Measurements from ENCODE around the gene PCDHGA6. TPM values are rescaled to one million over a fixed set of nuclear protein-coding genes. Genes with fewer than 3 reads are reported as not detected.
"Not testable (repeated sequence)": the region's sequence is repeated elsewhere in the genome, so short reads cannot be mapped to it uniquely, and the experiment has no call there.

Gene PCDHGA6
- total RNA-seq, 8 experiments from 2014 or later, result 0.11 to 6.9 (median 0.88) TPM

DNA sequence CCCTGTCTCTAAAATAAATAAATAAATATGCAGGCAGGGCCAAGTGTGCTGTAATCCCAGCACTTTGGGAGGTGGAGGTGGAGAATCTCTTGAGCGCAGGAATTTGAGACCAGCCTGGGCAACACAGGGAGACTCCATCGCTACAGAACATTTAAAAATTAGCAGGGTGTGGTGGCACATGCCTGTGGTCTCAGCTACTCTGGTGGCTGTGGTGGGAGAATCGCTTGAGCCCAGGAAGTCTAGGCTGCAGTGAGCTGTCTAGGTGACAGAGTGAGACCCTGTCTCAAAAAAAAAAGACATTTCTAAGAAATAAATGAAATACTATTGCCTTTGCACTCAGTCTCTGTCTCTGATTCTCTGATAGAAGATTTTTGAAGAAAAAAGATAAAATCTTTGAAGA, 37.9 kb downstream of the PCDHGA6 start:
- Histone ChIP-seq H3K27ac (no peak overlapping the region), H3K4me1 (replicated peaks in 1 of 2) (peaks cover 11 to 15% of the 10 kb centered on the region in 2 donors), H3K4me3 (peak overlapping the region in 3 of 5 donors; percentile 18 to 24 (median 23))
- in situ Hi-C loops (cut with MboI; ENCODE audit: low pct_unique_long_range_greater_than_20kb in 2 of 9, low sequenced_read_pairs in 9 of 9, unreplicated experiment in 9 of 9), result loop anchor here in 6 of 9 experiments (10.0 to 25.0 kb wide), 3 partner anchors 126 to 153 kb away; no protein-coding TSS in a partner anchor
- WGBS, 10 experiments, result 57 to 100% (median 95%) methylated on average over 1 to 3 of the region's 3 CpGs; no CpG with 5 or more reads in 1 of the 10 experiments
- ATAC-seq (replicated peaks in 6 of 8), result no peak

- in situ Hi-C loops (cut with MboI; ENCODE audit: low pct_unique_long_range_greater_than_20kb in 2 of 9, low sequenced_read_pairs in 9 of 9, unreplicated experiment in 9 of 9), result loop anchor here in 6 of 9 experiments (10.0 to 25.0 kb wide), 3 partner anchors 124 to 152 kb away; no protein-coding TSS in a partner anchor
- peak in 5 of 8 experiments; percentile 27 to 60 (median 56) for ATAC-seq (replicated peaks in 6 of 8)
- H3K27ac ChIP-seq, result no peak within 1 kb of the TSS
Observed at GRCh38 chr5:141412854-141413539, 39.3 kb downstream of the PCDHGA6 start, which contains the start of gene PCDHGA10. Gene PCDHGA10 (plus strand): TSS chr5:141412987. CDS start chr5:141413176, 189 bp downstream.

GRCh38 chr5:141413540-141414069, 39.9 kb downstream of the PCDHGA6 start:
- in situ Hi-C loops (cut with MboI; ENCODE audit: low pct_unique_long_range_greater_than_20kb in 2 of 9, low sequenced_read_pairs in 9 of 9, unreplicated experiment in 9 of 9), result loop anchor here in 6 of 9 experiments (10.0 to 25.0 kb wide), 3 partner anchors 124 to 151 kb away; no protein-coding TSS in a partner anchor
- 14 to 97% (median 65%) methylated on average over 2 to 18 of the region's 25 CpGs; no CpG with 5 or more reads in 1 of the 10 experiments for WGBS, 10 experiments
- no peak overlapping the region for H3K27ac ChIP-seq
- peak overlapping the region in 2 of 5 donors; percentile 25 to 40 for H3K4me3 ChIP-seq
- ATAC-seq (replicated peaks in 6 of 8), result peak in 1 of 8 experiments; percentile 8
- H3K4me1 ChIP-seq (replicated peaks in 1 of 2), result peaks cover 9 to 15% of the 10 kb centered on the region in 2 donors

More at GRCh38 chr5:141412854-141413539, 39.3 kb downstream of the PCDHGA6 start, which contains the start of gene PCDHGA10:
- Histone ChIP-seq H3K4me3 (peak within 1 kb of the TSS in 4 of 5 donors; percentile 15 to 40 (median 24)), H3K4me1 (replicated peaks in 1 of 2) (peaks cover 11 to 15% of the 10 kb centered on the region in 2 donors)
- WGBS, 10 experiments, result 6 to 93% (median 62%) methylated on average over 3 to 26 of the region's 31 CpGs; no CpG with 5 or more reads in 2 of the 10 experiments

GRCh38 chr5:141414548-141415274, 41.0 kb downstream of the PCDHGA6 start:
- H3K4me1 ChIP-seq (replicated peaks in 1 of 2); ATAC-seq (replicated peaks in 6 of 8); H3K27ac ChIP-seq; H3K4me3 ChIP-seq: not testable (repeated sequence)
- 29 to 97% (median 88%) methylated on average over 1 to 7 of the region's 46 CpGs; no CpG with 5 or more reads in 6 of the 10 experiments for WGBS, 10 experiments
- in situ Hi-C loops (cut with MboI; ENCODE audit: low pct_unique_long_range_greater_than_20kb in 2 of 9, low sequenced_read_pairs in 9 of 9, unreplicated experiment in 9 of 9), result loop anchor here in 6 of 9 experiments (10.0 to 25.0 kb wide), 3 partner anchors 123 to 150 kb away; no protein-coding TSS in a partner anchor

DNA sequence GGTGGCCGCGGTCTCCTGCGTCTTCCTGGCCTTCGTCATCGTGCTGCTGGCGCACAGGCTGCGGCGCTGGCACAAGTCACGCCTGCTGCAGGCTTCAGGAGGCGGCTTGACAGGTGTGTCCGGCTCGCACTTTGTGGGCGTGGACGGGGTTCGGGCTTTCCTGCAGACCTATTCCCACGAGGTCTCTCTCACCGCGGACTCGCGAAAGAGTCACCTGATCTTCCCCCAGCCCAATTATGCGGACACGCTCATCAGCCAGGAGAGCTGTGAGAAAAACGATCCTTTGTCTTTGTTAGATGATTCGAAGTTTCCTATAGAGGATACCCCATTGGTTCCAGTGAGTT, 41.6 kb downstream of the PCDHGA6 start:
- H3K4me3 ChIP-seq; ATAC-seq (replicated peaks in 6 of 8); H3K27ac ChIP-seq; H3K4me1 ChIP-seq (replicated peaks in 1 of 2): not testable (repeated sequence)
- 50 to 100% (median 93%) methylated on average over 1 to 9 of the region's 24 CpGs for WGBS, 10 experiments
- in situ Hi-C loops (cut with MboI; ENCODE audit: low pct_unique_long_range_greater_than_20kb in 2 of 9, low sequenced_read_pairs in 9 of 9, unreplicated experiment in 9 of 9), result loop anchor here in 6 of 9 experiments (10.0 to 25.0 kb wide), 3 partner anchors 122 to 150 kb away; no protein-coding TSS in a partner anchor

DNA sequence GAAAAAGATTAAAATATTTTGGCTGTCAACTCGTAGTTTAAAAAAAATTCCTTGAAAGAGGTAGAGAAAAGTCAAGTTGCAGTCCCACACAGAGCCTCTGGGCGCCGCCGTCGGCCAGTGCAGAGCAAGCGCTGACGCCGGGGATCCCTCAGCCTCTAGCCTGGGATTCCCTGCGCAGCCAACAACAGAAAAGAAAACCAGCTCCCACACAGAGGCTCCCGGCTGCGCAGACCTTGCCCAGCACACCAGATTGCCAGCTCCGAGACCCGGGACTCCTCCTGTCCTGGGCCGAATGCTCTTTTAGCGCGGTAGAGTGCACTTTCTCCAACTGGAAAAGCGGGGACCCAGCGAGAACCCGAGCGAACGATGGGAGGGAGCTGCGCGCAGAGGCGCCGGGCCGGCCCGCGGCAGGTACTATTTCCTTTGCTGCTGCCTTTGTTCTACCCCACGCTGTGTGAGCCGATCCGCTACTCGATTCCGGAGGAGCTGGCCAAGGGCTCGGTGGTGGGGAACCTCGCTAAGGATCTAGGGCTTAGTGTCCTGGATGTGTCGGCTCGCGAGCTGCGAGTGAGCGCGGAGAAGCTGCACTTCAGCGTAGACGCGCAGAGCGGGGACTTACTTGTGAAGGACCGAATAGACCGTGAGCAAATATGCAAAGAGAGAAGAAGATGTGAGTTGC, 43.9 kb downstream of the PCDHGA6 start, which contains the start of gene PCDHGB7:
Gene PCDHGB7, plus strand, starts transcription at position 184 of the 679 bp plus-strand sequence. Its CDS starts 183 bp downstream, at position 367.
- 0 to 57% (median 31%) methylated on average over 1 to 15 of the region's 47 CpGs for WGBS, 10 experiments
- peak within 1 kb of the TSS in 1 of 2 donors; percentile 59 for H3K27ac ChIP-seq
- in situ Hi-C loops (cut with MboI; ENCODE audit: low pct_unique_long_range_greater_than_20kb in 2 of 9, low sequenced_read_pairs in 9 of 9, unreplicated experiment in 9 of 9), result loop anchor here in 6 of 9 experiments (10.0 to 25.0 kb wide), 3 partner anchors 120 to 147 kb away; no protein-coding TSS in a partner anchor
- ATAC-seq (replicated peaks in 6 of 8), result peak; percentile 56 to 98 (median 86)
- not testable (repeated sequence) for H3K4me1 ChIP-seq (replicated peaks in 1 of 2)
- peak within 1 kb of the TSS; percentile 3 to 32 (median 25) for H3K4me3 ChIP-seq

DNA sequence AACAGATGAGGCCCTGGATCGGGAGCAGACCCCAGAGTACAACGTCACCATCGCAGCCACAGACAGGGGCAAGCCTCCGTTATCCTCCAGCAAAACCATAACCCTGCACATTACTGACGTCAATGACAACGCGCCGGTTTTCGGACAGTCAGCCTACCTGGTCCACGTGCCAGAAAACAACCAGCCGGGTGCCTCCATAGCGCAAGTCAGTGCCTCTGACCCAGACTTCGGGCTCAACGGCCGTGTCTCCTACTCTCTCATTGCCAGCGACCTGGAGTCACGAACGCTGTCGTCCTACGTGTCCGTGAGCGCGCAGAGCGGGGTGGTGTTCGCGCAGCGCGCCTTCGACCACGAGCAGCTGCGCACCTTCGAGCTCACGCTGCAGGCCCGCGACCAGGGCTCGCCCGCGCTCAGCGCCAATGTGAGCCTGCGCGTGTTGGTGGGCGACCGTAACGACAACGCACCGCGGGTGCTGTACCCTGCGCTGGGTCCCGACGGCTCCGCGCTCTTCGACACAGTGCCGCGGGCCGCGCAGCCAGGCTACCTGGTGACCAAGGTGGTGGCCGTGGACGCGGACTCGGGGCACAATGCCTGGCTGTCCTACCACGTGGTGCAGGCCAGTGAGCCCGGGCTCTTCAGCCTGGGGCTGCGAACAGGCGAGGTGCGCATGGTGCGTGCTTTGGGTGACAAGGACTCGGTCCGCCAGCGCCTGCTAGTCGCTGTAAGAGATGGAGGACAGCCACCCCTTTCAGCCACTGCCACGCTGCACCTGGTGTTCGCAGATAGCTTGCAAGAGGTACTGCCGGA, 45.6 kb downstream of the PCDHGA6 start:
- in situ Hi-C loops (cut with MboI; ENCODE audit: low pct_unique_long_range_greater_than_20kb in 2 of 9, low sequenced_read_pairs in 9 of 9, unreplicated experiment in 9 of 9), result loop anchor here in 6 of 9 experiments (10.0 to 25.0 kb wide), 3 partner anchors 118 to 146 kb away; no protein-coding TSS in a partner anchor
- WGBS, 10 experiments, result 48 to 98% (median 89%) methylated on average over 5 to 41 of the region's 74 CpGs; no CpG with 5 or more reads in 3 of the 10 experiments
- Histone ChIP-seq H3K27ac (no peak overlapping the region), H3K4me3 (no peak overlapping the region), H3K4me1 (replicated peaks in 1 of 2) (no peaks in the 10 kb centered on the region)
- ATAC-seq (replicated peaks in 6 of 8), result no peak

DNA sequence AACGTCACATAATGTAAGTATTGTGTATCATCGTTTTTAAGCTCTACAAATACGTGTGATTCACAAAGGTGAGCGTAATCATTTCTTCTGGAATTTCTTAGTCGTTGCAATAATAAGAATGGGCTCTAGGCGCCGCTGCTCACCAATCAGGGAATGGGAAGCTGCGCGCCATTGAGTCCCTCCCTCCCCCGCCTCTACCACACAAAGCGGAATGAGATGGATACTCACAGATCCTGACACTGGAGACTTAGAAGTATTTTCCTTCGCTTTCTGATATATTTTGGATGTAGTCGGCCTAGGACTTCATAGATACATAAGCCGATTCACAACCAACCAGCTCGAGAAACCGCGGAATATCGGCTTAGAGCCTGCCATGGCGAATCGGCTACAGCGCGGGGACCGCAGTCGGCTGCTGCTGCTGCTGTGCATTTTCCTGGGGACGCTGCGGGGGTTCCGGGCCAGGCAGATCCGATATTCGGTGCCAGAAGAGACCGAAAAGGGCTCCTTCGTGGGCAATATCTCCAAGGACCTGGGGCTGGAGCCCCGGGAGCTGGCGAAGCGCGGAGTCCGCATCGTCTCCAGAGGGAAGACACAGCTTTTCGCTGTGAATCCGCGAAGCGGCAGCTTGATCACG, 47.3 kb downstream of the PCDHGA6 start, which contains the start of gene PCDHGA11:
Gene PCDHGA11, plus strand, starts transcription at position 197 of the 634 bp plus-strand sequence. Its CDS starts 177 bp downstream, at position 374.
- Histone ChIP-seq H3K27ac (no peak within 1 kb of the TSS), H3K4me3 (no peak within 1 kb of the TSS), H3K4me1 (replicated peaks in 1 of 2) (no peaks in the 10 kb centered on the region)
- in situ Hi-C loops (cut with MboI; ENCODE audit: low pct_unique_long_range_greater_than_20kb in 2 of 9, low sequenced_read_pairs in 9 of 9, unreplicated experiment in 9 of 9), result loop anchor here in 5 of 9 experiments (25.0 kb wide), 2 partner anchors 116 to 141 kb away; no protein-coding TSS in a partner anchor
- ATAC-seq (replicated peaks in 6 of 8), result peak in 2 of 8 experiments; percentile 31 to 68
- WGBS, 10 experiments, result 0 to 95% (median 55%) methylated on average over 1 to 38 of the region's 42 CpGs

- H3K4me3 ChIP-seq, result no peak overlapping the region
- 11 to 93% (median 38%) methylated on average over 2 to 12 of the region's 13 CpGs; no CpG with 5 or more reads in 3 of the 10 experiments for WGBS, 10 experiments
- no peak overlapping the region for H3K27ac ChIP-seq
- H3K4me1 ChIP-seq (replicated peaks in 1 of 2), result no peaks in the 10 kb centered on the region
- no peak for ATAC-seq (replicated peaks in 6 of 8)
- in situ Hi-C loops (cut with MboI; ENCODE audit: low pct_unique_long_range_greater_than_20kb in 2 of 9, low sequenced_read_pairs in 9 of 9, unreplicated experiment in 9 of 9), result loop anchor here in 5 of 9 experiments (25.0 kb wide), 2 partner anchors 116 to 141 kb away; no protein-coding TSS in a partner anchor
Observed at GRCh38 chr5:141421489-141421855, 47.8 kb downstream of the PCDHGA6 start.

GRCh38 chr5:141422742-141423291, 49.1 kb downstream of the PCDHGA6 start:
- Histone ChIP-seq H3K4me3 (no peak overlapping the region), H3K4me1 (replicated peaks in 1 of 2) (no peaks in the 10 kb centered on the region), H3K27ac (no peak overlapping the region)
- in situ Hi-C loops (cut with MboI; ENCODE audit: low pct_unique_long_range_greater_than_20kb in 2 of 9, low sequenced_read_pairs in 9 of 9, unreplicated experiment in 9 of 9), result loop anchor here in 5 of 9 experiments (25.0 kb wide), 2 partner anchors 114 to 139 kb away; no protein-coding TSS in a partner anchor
- ATAC-seq (replicated peaks in 6 of 8), result no peak
- 7 to 100% (median 97%) methylated on average over 3 to 11 of the region's 42 CpGs; no CpG with 5 or more reads in 4 of the 10 experiments for WGBS, 10 experiments
